GM19455 (cell line): Measurements from ENCODE around the gene HPCAL1.
"Not testable (repeated sequence)": the region's sequence is repeated elsewhere in the genome, so short reads cannot be mapped to it uniquely, and the experiment has no call there.

Experiments used
- ATAC-seq: cut with Tn5 transposase; IDR thresholded peaks from one replicate; pipeline ENCODE4 v1.9.1; 2021; ENCODE audit not compliant: unreplicated experiment

Gene HPCAL1

DNA sequence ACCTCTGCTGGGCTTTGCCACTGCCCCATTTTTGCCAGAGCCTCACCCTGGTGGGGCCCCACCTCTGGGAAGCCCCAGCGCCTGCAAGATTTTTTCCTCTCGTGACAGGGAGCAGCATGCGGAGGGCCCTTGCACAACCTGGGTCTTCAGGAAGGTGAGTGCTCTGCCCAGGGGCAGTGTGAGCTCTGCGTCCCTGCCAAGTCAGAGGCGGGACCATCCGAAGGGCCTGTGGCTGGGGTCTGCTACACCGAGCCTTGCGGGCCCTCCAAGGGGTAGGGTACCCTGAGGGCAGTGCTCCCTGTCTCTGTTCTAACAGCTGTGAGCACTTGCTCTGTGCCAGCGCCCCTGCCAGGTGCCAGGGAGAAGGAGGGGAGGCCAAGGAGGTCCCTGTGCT lies 151.2 kb downstream of the HPCAL1 start:
- no peak for ATAC-seq

DNA sequence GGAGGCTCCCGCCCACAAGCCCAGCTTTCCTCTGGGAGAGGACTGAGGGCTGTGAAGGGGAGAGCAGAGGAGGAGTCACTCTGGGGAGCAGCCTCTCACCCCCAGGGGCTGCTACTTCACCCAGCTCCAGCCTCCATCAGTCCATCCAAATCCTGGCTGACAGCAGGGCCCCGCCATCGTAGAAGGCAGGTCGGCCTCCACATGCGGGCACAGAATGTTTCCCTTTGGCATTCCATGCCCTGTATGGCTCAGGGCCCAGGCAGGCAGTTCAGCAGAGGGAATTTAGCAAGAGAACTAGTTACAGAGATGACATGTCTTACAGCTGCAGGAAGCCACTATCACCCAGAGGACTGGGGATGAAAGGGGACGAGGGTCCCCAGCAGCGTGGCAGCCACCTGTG lies 151.8 kb downstream of the HPCAL1 start:
- ATAC-seq, result no peak

DNA sequence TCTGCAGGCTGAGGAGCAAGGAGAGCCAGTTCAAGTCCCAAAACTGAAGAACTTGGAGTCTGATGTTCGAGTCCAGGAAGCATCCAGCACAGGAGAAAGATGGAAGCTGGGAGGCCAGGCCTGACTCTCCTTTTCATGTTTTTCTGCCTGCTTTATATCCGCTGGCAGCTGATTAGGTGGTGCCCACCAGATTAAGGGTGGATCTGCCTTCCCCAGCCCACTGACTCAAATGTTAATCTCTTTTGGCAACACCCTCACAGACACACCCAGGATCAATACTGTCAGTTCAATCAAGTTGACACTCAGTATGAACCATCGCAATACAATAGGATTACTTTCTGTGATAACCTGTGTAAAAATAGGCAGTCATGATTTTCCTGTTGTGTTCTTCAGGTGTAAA lies 154.5 kb downstream of the HPCAL1 start:
- ATAC-seq, result not testable (repeated sequence)

DNA sequence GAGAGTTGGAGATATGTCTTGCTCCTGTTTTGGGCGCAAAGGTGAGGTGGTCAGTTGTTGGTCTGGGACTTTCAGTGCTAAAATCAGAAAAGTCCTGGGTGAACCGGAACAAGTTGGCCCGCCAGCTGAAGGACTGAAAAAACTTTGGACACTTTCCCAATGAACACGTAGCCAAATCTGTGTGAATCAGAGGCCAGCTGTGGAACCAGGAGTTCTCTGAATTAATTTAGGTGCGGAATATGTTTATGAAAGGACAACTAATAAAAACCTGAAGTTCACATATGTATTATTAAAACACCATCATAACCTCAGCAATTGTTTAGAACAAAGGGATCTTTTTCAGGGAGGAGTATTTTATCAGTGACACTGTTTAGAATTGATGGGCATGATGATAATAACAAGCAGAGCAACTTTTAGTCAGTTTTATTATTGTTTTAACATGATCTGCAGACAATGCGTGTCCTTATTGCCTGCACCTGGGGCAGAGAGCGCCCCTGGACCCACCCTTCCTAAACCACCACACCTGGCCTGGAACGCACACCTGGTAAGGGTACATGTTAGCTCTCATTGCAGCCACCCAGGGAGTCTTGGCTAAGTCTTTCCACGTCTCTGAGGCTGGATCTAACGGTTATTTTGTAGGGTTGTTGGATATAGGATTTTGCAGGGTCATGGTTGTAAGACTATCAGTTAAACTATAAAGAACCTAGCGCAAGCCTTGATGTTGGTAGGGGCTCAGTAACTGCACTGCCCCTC lies 155.3 kb downstream of the HPCAL1 start:
- no peak for ATAC-seq

DNA sequence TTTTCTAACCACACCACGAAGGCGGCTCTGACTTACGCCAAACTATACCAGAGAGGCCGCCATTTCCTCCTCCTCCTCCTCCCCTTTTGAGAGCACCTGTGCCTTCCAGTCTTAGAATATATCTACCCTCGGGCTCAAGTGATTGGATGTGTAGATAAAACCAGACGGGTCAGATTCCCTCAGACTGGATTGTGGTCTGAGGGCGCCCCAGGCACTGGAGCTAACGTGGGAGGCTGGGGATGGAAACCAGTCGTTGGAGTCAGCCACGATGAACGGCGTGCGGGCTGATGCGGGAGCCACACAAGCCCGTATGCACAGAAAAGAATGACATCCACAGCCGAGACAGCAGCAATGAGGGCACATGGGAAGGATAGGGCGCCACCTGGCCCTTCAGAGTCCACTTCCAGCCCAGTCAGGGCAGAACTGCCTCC lies 157.7 kb downstream of the HPCAL1 start:
- ATAC-seq, result no peak

DNA sequence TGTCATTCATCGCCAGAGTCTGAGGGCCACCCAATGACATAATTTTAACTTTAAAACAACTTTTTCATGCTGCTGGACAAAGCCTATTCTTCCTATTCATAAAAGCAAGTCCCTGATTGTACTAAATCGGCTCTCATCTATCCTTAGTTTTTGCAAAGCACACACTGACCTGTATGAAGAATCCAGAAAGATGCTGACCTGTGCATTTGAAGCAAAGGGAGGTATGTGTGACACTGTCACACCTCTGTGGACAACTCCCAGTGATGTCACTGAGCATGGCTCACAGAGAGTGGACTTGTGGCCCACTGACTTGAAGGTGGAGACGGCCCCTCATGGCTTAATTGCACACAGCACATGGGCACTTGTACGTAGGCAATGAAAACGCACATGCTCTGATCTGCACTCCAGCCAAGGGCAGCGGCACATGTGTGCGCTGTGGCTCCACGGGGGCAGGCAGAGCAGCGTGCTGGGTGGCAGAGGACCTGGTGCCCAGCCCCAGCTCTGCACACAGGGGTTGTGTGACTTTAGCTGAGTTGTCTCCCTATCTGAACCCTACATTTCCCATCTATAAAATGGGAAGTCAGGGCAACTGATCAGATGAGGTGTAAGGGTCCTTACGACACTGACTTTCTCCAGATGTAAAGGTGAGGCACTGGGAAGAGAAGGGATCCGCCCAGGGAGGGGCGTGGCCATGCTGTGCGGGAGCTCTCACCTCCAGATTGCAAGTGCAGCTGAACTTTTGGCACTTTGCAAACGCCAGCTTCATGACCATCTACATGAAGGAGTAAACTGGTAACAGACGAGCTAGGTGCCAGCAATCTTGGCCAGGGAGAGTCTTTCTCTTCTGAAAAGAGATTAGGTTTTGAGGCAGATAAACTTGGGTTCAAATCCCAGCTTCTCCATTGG lies 159.7 kb downstream of the HPCAL1 start:
- no peak for ATAC-seq

DNA sequence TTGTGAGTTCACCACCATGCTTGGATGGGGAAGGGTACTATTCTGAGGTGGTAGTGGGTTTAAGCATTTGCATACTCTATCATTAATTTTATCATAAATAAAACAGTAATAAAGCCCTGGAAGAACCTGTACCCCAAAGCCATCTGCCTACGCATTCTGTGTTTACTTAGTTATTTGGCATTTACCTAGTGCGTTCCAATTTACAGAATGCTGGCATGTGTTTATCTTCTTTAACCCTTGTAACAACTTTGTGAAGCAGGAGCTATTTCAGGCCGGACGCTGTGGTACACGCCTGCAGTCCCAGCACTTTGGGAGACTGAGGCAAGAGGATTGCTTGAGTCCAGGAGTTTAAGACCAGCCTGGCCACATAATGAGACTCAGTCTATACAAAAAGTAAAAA lies 163.2 kb downstream of the HPCAL1 start:
- no peak for ATAC-seq

DNA sequence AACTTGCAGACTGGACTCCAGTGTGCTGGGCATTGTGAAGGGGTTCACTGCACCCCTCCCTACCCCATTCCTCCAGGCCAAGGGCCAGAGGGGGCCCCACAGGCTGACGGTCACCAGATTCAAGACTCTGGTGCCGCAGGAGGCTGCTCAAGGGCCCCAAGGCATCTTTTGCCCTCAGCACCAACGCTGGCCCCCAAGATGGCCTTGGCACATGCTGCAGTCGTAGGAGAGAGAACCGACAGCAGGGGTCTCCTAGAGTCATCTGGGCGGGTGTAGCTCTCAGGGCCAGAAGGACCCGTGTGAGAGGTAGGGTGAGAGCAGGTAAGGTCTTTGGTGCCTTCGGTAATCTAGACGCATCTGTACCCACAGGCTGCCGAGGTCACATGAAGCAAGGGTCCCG lies 164.1 kb downstream of the HPCAL1 start:
- ATAC-seq, result no peak

DNA sequence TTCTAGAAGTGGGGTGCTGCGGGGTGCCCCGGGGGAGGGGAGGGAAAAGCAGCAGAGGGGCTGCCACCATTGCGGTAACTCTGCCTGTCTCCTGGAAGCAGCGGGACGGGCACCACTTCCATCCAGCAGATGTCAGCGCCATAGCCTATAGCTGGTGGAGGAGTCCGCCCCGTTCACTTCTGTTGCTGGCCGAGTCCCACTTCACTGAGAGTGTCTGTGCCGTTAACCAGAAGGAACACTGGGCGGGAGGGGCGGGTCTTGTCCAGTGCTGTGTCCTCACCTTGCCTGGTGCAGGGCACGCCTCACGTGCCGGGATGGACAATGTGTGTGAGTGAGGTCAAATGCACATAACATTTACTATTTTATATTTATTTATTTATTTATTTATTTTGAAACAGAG lies 164.7 kb downstream of the HPCAL1 start:
- ATAC-seq, result no peak

DNA sequence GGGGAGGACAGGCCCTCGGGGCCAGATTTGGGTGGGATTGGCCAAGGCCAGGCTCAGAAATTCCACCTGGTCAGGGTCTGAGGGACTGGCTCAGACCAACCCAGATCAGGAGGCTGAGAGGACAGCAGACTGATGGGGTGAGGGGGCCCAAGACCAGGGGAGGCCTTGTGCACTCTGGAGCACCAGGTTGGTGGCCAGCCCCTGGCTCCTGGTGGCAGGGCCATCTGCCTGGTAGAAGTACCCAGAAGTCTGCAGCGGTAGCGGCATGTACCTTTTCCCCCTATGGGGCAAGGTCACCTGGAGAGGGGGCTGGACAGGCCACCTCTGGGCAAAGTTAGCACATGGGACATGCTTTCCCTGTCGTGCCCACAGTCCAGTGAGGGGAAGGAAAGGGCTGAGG lies 166.6 kb downstream of the HPCAL1 start:
- no peak for ATAC-seq

DNA sequence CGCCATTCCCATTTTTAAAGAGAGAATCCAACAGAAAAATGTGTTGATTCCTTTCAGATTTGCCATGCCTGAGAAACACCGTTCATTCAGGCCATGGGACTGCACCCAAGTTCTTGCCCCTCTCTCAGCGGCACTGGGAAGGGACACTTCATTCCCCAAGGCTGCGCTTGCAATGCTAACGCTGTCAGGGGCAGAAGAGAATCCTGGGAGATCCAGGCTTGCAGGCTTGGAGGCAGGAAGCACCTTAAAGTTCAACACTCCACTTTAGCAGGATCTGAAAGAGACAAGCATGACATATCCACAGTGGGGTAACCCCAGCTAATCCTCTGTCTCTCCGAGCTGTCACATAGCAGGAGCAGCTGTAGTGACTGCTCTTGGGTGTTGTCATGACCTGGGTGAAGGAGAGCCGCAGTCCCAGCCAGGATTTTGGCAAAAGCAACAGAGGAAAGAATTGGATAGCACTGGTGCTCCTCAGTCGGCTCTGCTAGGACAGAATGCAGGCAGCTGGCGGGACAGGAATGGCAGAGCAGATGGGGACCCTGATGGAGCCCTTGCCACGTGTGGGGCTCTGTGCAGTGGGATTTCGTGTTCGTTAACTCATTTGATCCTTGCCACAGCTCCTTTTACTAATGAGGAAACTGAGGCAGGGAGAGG lies 167.4 kb downstream of the HPCAL1 start:
- ATAC-seq, result no peak

DNA sequence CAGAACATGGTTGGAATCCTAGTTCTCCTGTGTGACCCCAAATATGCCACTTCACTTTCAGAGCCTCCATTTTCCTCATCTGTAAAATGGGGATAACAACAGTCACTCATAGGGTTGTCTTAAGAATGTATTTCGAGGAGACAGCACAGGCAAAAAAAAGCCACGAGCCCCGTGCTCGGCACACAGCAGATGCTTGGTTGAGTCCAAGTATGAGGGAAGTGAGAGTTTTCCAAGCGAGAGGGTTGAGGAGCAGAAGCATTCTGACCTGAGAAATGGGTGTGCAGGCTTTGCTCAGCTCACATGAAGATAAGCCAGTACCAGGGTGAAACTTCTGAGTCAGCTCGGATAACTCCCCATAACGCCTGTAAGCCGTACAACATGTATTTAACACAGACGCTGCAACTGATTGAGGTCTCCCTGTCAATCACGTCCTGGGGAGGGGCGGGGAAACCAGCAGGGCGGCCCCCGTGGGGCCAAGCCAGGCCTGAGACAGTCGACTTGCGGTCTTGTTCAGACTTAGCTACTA lies 168.4 kb downstream of the HPCAL1 start:
- no peak for ATAC-seq

DNA sequence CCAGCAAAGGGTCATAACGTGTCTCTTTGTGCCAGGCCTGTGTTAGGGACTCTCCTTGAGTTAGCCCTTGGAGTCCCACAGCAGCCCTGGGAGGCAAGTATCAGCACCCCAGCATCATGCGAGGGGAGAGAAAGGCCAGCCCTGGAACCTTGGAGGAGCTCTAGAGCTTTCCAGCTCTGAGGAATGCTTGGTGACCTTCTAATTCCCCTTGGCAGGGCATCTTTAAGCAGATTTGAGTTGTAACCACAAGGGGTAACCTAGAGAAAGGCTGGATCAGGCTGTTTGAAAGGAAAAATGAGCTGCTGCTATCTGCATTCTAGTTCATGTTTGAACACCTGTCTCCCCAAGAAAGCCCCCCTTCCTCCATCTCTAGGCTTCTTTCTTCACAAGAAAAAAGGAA lies 169.3 kb downstream of the HPCAL1 start:
- no peak for ATAC-seq

DNA sequence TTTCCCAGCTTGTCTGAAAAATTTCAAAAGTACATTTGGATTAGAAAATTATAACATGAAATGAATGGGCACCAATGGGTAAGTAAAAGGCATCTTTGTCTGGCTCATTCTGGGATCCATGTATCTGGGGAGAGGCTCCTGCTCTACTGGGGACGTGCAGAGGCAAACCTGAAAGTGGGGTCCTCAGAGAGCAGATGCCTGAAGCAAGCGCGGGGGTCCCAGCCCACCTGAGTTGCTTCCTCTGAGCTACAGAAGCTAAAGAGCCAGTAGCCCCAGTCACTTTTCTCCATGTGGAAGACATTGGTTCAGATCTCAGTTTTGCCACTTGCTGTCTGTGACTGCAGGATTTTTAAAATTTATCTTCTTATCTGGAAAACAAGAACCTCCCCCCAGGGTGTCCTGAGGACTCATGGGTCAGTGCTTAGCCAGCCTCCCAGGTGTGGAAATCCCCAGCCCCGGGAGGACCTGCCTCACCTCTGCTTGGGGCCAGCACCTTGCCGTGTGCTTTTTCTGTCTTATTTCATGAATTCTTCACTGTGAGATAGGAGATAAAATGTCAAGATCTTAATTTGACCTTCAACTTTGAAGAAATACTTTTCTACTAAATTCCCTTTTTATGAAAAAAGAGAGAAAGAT lies 170.5 kb downstream of the HPCAL1 start:
- no peak for ATAC-seq

DNA sequence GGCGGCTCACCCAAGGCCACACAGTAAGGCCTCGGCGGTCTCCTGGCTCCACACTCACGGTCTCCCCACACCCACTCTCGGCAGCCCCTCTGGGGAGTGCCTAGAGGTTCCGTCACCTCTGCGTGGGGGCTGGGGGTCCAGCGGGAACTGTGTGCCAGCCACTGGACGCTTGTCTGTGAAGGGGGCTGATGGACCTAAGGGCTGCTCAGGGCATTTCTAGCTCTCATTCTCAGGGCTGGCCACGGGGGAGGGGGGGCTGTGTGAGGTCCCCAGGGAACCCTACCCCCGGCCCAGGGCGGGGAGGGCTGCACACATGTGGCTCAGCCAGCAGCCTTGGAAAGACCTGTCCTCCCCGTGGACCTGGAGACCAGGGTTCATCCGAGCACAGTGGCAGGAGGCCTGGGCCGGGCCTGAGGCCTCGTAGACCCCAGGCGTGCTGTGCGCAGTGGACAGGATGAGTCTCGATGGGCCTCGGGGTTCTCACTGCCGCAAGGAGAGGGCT lies 172.6 kb downstream of the HPCAL1 start:
- ATAC-seq, result no peak

DNA sequence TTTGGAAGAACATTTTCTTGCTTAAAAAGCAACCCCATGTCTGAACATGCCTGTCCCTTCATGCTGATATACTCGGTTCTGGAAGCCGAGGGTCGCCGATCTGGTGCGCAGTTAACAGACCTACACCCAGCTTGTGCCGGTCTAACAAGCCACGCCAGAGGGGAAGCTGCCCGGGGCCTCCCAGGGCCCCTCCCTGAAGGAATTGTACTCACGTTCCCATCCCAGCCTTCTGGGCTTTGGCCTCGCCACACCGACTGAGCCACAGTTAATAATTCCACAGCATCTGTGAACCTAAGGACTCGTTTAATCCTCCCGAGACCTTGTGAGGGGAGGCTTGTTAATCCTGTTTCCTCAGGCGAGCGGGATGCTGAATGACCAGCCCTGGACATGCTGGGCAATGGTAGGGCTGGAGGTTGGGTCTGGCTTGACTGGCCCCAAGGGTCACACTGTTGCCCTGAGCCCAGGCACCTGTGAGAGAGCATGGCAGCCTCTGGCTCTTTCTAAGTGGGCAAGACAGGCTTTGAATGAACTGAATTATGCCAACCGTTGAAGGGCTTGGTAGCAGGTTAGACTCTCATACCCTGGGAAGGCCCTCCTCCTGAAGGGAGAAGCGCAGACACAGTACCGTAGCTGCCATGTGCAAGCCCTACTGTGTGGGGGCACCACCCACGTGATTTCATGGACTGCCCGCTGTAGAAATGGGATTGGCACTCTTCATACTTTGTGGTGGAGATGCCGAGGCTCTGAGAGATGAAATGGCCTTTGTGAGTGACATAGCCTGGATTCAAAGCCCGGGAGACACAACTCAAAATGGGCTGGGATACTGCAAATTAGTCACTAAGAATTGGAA lies 173.3 kb downstream of the HPCAL1 start:
- ATAC-seq, result no peak

DNA sequence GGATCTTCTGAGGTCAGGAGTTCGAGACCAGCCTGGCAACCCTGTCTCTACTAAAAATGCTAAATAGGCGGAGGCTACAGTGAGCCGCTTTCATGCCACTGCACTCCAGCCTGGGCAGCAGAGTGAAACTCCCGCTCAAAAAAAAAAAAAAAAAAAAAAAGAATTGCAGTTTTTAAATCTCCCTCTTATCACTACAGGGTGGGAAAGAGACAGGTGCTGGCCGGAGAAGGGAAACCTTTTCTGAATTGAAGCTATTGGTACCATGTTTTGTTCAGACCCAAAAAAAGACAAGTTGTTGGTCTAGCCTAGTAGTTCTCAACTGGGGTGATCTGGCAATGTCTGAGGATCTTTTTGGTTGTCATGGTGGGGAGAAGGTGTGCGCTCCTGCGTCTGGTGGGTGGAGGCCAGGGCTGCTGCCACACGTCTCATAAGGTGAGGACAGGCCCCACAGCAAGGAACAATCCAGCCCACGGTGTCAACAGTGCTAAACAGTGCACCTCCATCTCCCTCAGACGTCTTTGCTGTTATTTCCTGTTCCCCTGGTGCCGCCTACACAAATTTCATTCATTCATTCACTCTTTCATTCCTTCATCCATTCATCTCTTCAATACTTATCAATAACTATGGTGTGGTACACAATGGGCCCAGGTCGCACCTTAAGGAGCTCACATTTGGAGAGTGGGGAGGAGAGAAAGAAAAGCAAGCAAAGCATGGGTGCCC lies 174.2 kb downstream of the HPCAL1 start:
- ATAC-seq, result no peak
